Neutrophil (primary cell): Measurements from ENCODE around the gene KIF21A.

ENCODE experiments used
- H3K27ac ChIP-seq: fragments of 200-600 bp; sonication (generic); 2 replicates; pipeline ENCODE4 v1.5.1; 2016; ENCODE audit warnings: mild to moderate bottlenecking, moderate library complexity
- H3K27me3 ChIP-seq: fragments of 200-600 bp; sonication (generic); 2 replicates; pipeline ENCODE4 v1.6.0; 2016; ENCODE audit warnings: mild to moderate bottlenecking
- H3K36me3 ChIP-seq: fragments of 200-600 bp; sonication (generic); 2 replicates; pipeline ENCODE4 v1.5.1; 2017
- H3K4me1 ChIP-seq, 2 experiments: fragments of 200-600 bp in 1 of 2; sonication (generic) in 1 of 2; 1 replicate in 1 of 2; 2 replicates in 1 of 2; pipeline versions ENCODE4 v1.5.1 to v1.6.1; 2013 to 2016; ENCODE audit warnings: low read depth in 1 of 2, low read length in 1 of 2, mild to moderate bottlenecking in 1 of 2, moderate library complexity in 1 of 2; ENCODE audit not compliant: control insufficient read depth in 1 of 2, insufficient read depth in 1 of 2
- H3K4me3 ChIP-seq, 2 experiments: fragments of 200-600 bp in 1 of 2; sonication (generic) in 1 of 2; 1 replicate in 1 of 2; 2 replicates in 1 of 2; pipeline ENCODE4 v1.5.1; 2013 to 2016; ENCODE audit warnings: low read depth in 1 of 2, low read length in 1 of 2, mild to moderate bottlenecking in 1 of 2, moderate library complexity in 1 of 2
- H3K9me3 ChIP-seq: fragments of 200-600 bp; sonication (generic); 2 replicates; pipeline ENCODE4 v1.5.1; 2016
- TF ChIP-seq, protein P1 (sequence below): fragments of 200-600 bp; sonication (generic); IDR thresholded peaks from 2 replicates; pipeline ENCODE4 v1.5.1; 2016; ENCODE audit warnings: antibody characterized with exemption

KIF21A gene

DNA sequence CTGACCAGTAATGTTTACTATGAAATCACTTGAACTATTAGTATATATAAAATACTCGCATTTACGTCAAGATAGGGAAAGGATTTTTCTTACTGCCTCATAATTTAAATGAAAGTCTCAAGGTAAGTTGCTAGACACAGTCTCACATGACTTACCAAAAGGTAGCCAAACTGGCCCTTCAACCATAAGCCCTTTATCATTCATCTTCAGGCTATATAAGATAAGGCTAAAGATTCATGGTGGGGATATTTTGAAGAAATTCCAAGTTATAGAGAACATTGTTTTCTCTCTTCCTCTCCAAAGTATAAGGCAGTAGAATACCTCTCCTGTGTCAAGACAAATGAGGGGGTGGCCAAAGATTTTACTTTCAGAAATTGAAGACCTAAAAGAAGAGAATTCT lies 23.4 kb downstream of the KIF21A start:
- H3K36me3 ChIP-seq: no peaks in the 10 kb centered on the region
- TF ChIP-seq, protein P1, sequence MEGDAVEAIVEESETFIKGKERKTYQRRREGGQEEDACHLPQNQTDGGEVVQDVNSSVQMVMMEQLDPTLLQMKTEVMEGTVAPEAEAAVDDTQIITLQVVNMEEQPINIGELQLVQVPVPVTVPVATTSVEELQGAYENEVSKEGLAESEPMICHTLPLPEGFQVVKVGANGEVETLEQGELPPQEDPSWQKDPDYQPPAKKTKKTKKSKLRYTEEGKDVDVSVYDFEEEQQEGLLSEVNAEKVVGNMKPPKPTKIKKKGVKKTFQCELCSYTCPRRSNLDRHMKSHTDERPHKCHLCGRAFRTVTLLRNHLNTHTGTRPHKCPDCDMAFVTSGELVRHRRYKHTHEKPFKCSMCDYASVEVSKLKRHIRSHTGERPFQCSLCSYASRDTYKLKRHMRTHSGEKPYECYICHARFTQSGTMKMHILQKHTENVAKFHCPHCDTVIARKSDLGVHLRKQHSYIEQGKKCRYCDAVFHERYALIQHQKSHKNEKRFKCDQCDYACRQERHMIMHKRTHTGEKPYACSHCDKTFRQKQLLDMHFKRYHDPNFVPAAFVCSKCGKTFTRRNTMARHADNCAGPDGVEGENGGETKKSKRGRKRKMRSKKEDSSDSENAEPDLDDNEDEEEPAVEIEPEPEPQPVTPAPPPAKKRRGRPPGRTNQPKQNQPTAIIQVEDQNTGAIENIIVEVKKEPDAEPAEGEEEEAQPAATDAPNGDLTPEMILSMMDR: no peak
- no peaks in the 10 kb centered on the region for H3K4me1 ChIP-seq
- H3K9me3 ChIP-seq: no peaks in the 10 kb centered on the region
- H3K27ac ChIP-seq: no peak overlapping the region
- no peaks in the 10 kb centered on the region for H3K27me3 ChIP-seq
- H3K4me3 ChIP-seq: no peak overlapping the region

DNA sequence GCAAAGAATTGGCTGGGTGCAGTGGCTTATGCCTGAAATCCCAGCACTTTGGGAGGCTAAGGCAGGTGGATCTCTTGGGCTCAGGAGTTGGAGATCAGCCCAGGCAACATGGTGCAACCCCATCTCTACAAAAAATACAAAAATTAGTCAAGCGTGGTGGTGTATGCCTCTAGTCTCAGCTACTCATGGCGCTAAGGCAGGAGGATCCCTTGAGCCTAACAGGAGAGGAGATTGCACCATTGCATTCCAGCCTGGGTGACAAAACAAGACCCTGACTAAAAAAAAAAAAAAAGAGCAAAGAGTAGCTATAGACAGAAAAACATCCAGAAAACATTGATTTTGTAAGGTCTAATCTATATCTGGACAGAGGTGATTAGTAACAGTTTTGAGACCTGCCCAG lies 25.0 kb downstream of the KIF21A start:
- no peaks in the 10 kb centered on the region for H3K27me3 ChIP-seq
- TF ChIP-seq, protein P1: no peak
- H3K27ac ChIP-seq: no peak overlapping the region
- H3K4me1 ChIP-seq: no peaks in the 10 kb centered on the region
- no peaks in the 10 kb centered on the region for H3K9me3 ChIP-seq
- H3K4me3 ChIP-seq: no peak overlapping the region
- no peaks in the 10 kb centered on the region for H3K36me3 ChIP-seq

DNA sequence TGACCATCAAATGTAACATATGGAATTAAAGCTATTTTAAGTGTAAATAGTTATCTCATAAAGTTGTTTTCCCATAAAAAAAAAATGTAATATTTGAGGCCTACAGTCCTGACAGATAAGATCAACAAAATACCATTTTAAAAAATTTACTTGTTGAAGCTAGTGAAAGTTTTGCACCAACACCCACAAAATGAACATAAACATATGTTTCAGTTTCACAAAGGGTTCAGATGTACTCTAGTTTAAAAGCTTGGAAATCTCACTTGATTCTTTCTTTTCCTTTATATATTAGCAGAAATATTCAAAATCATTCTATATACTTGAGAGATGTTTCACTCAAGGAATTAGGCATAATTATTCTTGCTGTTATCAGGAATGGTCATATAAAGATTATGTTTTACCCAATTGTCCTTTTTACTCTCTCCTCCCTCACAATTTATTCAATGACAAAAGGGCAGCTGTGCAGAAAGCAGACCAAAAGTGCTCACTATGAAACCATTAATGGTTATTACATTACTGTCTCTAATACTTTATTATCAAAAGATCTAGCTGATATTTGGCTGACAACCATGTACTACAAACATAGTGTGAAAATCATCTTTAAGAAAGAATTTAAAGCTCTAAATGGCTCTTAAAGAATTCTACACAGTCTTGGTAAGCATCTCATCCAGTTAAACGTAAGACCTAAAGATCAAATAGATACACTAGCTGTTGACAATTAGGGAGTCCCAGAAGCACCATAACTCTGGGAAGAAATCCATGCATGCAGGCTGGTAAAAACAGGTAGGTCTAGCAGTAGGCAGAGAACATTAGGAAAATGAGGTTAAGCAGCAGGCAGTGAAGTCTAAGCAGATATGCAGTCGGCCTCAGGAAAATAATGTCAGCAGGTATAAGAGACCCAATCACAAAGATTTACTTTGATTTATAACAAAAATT lies 28.8 kb downstream of the KIF21A start:
- Histone ChIP-seq H3K27me3 (no peaks in the 10 kb centered on the region), H3K27ac (no peak overlapping the region), H3K36me3 (no peaks in the 10 kb centered on the region), H3K9me3 (no peaks in the 10 kb centered on the region), H3K4me1 (no peaks in the 10 kb centered on the region), H3K4me3 (no peak overlapping the region)
- TF ChIP-seq, protein P1: no peak

DNA sequence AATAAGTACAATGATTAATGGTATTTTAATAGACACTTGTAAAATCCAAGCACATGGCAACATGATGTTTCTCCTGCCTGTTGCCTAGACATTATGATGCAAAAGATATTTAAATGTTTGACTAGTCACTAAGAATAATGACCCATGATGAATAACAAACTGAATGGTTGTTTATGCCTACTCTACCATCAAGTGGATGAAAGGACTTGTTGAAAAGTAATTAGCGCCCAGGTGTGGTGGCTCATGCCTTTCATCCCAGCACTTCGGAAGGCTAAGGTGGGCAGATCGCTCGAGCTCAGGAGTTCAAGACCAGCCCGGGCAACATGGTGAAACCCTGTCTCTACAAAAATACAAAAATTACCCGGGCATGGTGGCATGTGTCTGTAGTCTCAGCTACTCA lies 30.7 kb downstream of the KIF21A start:
- TF ChIP-seq, protein P1: no peak
- Histone ChIP-seq H3K27ac (no peak overlapping the region), H3K4me3 (no peak overlapping the region), H3K4me1 (no peaks in the 10 kb centered on the region), H3K36me3 (no peaks in the 10 kb centered on the region), H3K27me3 (no peaks in the 10 kb centered on the region), H3K9me3 (no peaks in the 10 kb centered on the region)

DNA sequence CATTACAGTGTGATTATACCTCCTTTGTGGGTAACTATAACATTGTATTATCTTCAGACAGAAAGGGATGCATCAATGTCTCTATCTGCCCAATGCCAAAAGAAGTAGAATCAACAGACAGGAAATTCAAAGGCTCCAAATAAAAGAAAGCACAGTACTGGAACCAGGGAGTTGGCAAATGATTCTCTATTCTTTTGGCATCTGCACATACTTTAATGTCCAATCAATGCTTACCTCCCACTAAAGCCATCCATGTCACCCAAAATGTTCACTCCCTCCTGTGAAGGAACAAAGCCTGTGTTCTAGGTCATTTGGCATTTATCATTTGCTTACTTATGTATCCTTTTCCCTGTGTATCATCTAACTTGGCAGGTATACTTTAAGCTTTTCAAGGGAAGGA lies 36.7 kb downstream of the KIF21A start:
- no peak overlapping the region for H3K4me3 ChIP-seq
- TF ChIP-seq, protein P1: no peak
- no peaks in the 10 kb centered on the region for H3K27me3 ChIP-seq
- H3K27ac ChIP-seq: no peak overlapping the region
- no peaks in the 10 kb centered on the region for H3K4me1 ChIP-seq
- H3K36me3 ChIP-seq: no peaks in the 10 kb centered on the region
- H3K9me3 ChIP-seq: no peaks in the 10 kb centered on the region
